HEK293 (cell line): ENCODE measurements around the gene FNDC3A.

Experiments used
- CTCF ChIA-PET: fragments of 350-600 bp; formaldehyde crosslinking; extraction: SDS; loops from one replicate; lab custom pipeline; 2021; ENCODE audit warnings: antibody characterized with exemption; lab: Yijun Ruan, JAX
- POLR2A ChIA-PET: fragments of 300-600 bp; formaldehyde crosslinking; extraction: SDS; loops from one replicate; lab custom pipeline; 2020; ENCODE audit warnings: antibody characterized with exemption, inconsistent platforms; lab: Yijun Ruan, JAX
- H3K27ac ChIP-seq: fragments of 200-500 bp; sonication (Bioruptor generic); 2 replicates; pipeline ENCODE4 v1.5.1; 2014; ENCODE audit warnings: low read depth, low read length, control low read depth, inconsistent platforms; ENCODE audit errors: extremely low read depth
- H3K36me3 ChIP-seq, 2 experiments: fragments of 200-500 bp in 1 of 2; sonication (Bioruptor generic) in 1 of 2; 1 replicate in 1 of 2; 2 replicates in 1 of 2; pipeline ENCODE4 v1.5.1; 2014 to 2017; ENCODE audit warnings: inconsistent platforms in 2 of 2, low read length in 2 of 2; ENCODE audit not compliant: control insufficient read depth in 2 of 2, insufficient read depth in 1 of 2
- H3K4me1 ChIP-seq: fragments of 200-500 bp; sonication (Bioruptor generic); 2 replicates; pipeline ENCODE4 v1.5.1; 2014; ENCODE audit warnings: mild to moderate bottlenecking, low read length, inconsistent platforms; ENCODE audit not compliant: control insufficient read depth, insufficient read depth
- H3K4me3 ChIP-seq: 2 replicates; pipeline ENCODE4 v1.5.1; 2011; ENCODE audit warnings: low read depth, mild to moderate bottlenecking, control low read depth, low read length, moderate library complexity
- H3K9me3 ChIP-seq: fragments of 200-500 bp; sonication (Bioruptor generic); 2 replicates; pipeline ENCODE4 v1.5.1; 2014; ENCODE audit warnings: low read depth, low read length, inconsistent platforms; ENCODE audit not compliant: control insufficient read depth, insufficient read depth
- GLI2 ChIP-seq: fragments of 450-650 bp; formaldehyde crosslinking; IDR thresholded peaks from 2 replicates; pipeline ENCODE4; 2017; ENCODE audit warnings: missing biosample characterization, missing genetic modification characterization, low read depth, borderline replicate concordance
- KLF1 ChIP-seq: fragments of 450-650 bp; formaldehyde crosslinking; IDR thresholded peaks from 2 replicates; pipeline ENCODE4 v1.5.1; 2016; ENCODE audit warnings: missing biosample characterization, missing genetic modification characterization
- OVOL3 ChIP-seq: fragments of 450-650 bp; formaldehyde crosslinking; IDR thresholded peaks from 2 replicates; pipeline ENCODE4 v1.5.1; 2016; ENCODE audit warnings: missing biosample characterization, missing genetic modification characterization
- TRIM28 ChIP-seq: IDR thresholded peaks from 2 replicates; pipeline ENCODE4 v1.6.1; 2011; ENCODE audit warnings: low read length, control low read depth, borderline replicate concordance
- ZBTB8A ChIP-seq: fragments of 450-650 bp; formaldehyde crosslinking; IDR thresholded peaks from 2 replicates; pipeline ENCODE4 v1.5.1; 2016; ENCODE audit warnings: missing biosample characterization, missing genetic modification characterization
- ZNF114 ChIP-seq: fragments of 450-650 bp; formaldehyde crosslinking; IDR thresholded peaks from 2 replicates; pipeline ENCODE4 v1.5.0; 2017; ENCODE audit warnings: missing biosample characterization, missing genetic modification characterization
- ZNF133 ChIP-seq: fragments of 450-650 bp; formaldehyde crosslinking; IDR thresholded peaks from 2 replicates; pipeline ENCODE4 v1.5.1; 2016; ENCODE audit warnings: missing biosample characterization, missing genetic modification characterization
- ZNF354C ChIP-seq: fragments of 450-650 bp; formaldehyde crosslinking; IDR thresholded peaks from 2 replicates; pipeline ENCODE4 v1.5.1; 2016; ENCODE audit warnings: missing biosample characterization, missing genetic modification characterization, low read depth, borderline replicate concordance
- ZNF433 ChIP-seq: fragments of 450-650 bp; formaldehyde crosslinking; IDR thresholded peaks from 2 replicates; pipeline ENCODE4 v1.5.1; 2016; ENCODE audit warnings: missing biosample characterization, missing genetic modification characterization, low read depth
- ZNF449 ChIP-seq: fragments of 450-650 bp; formaldehyde crosslinking; IDR thresholded peaks from 2 replicates; pipeline ENCODE4 v1.5.1; 2017; ENCODE audit warnings: missing biosample characterization, mild to moderate bottlenecking, missing genetic modification characterization, moderate library complexity
- TF ChIP-seq, protein P1 (sequence below): fragments of 450-650 bp; formaldehyde crosslinking; IDR thresholded peaks from 2 replicates; pipeline ENCODE4 v1.5.1; 2016; ENCODE audit warnings: missing biosample characterization, missing genetic modification characterization
- TF ChIP-seq, protein P2 (sequence below): fragments of 450-650 bp; formaldehyde crosslinking; IDR thresholded peaks from 2 replicates; pipeline ENCODE4 v1.5.1; 2016; ENCODE audit warnings: missing biosample characterization, missing genetic modification characterization

FNDC3A gene

GRCh38 chr13:49256841-49257240 lies 281.1 kb downstream of the FNDC3A start:
- POLR2A ChIA-PET: no interaction called here
- Histone ChIP-seq H3K9me3 (no peaks in the 10 kb centered on the region), H3K4me1 (no peaks in the 10 kb centered on the region), H3K27ac (no peak overlapping the region)
- TF ChIP-seq, protein P1, sequence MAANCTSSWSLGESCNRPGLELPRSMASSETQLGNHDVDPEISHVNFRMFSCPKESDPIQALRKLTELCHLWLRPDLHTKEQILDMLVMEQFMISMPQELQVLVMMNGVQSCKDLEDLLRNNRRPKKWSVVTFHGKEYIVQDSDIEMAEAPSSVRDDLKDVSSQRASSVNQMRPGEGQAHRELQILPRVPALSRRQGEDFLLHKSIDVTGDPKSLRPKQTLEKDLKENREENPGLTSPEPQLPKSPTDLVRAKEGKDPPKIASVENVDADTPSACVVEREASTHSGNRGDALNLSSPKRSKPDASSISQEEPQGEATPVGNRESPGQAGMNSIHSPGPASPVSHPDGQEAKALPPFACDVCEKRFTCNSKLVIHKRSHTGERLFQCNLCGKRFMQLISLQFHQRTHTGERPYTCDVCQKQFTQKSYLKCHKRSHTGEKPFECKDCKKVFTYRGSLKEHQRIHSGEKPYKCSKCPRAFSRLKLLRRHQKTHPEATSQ (tag by site-specific recombination): no peak
- TF ChIP-seq ZNF354C (tag by site-specific recombination) (no peak), ZNF133 (tag by site-specific recombination) (no peak), ZNF433 (tag by site-specific recombination) (no peak), OVOL3 (tag by site-specific recombination) (no peak), ZNF114 (tag by site-specific recombination) (no peak), ZBTB8A (no peak), KLF1 (no peak), ZNF449 (no peak)
- TF ChIP-seq, protein P2, sequence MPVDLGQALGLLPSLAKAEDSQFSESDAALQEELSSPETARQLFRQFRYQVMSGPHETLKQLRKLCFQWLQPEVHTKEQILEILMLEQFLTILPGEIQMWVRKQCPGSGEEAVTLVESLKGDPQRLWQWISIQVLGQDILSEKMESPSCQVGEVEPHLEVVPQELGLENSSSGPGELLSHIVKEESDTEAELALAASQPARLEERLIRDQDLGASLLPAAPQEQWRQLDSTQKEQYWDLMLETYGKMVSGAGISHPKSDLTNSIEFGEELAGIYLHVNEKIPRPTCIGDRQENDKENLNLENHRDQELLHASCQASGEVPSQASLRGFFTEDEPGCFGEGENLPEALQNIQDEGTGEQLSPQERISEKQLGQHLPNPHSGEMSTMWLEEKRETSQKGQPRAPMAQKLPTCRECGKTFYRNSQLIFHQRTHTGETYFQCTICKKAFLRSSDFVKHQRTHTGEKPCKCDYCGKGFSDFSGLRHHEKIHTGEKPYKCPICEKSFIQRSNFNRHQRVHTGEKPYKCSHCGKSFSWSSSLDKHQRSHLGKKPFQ: no peak
- TF ChIP-seq, all 188 proteins: peak for 0
- peaks cover 7 to 57% of the 10 kb centered on the region in 2 experiments for H3K36me3 ChIP-seq
- CTCF ChIA-PET: no interaction called here
- H3K4me3 ChIP-seq: no peak overlapping the region

GRCh38 chr13:49258089-49258796 lies 282.5 kb downstream of the FNDC3A start:
- no peak overlapping the region for H3K4me3 ChIP-seq
- H3K9me3 ChIP-seq: no peaks in the 10 kb centered on the region
- ChIA-PET POLR2A (no interaction called here), CTCF (no interaction called here)
- no peaks in the 10 kb centered on the region for H3K4me1 ChIP-seq
- peaks cover 7 to 54% of the 10 kb centered on the region in 2 experiments for H3K36me3 ChIP-seq
- TF ChIP-seq TRIM28 (no peak), GLI2 (tag by site-specific recombination) (no peak)
- H3K27ac ChIP-seq: no peak overlapping the region
